HepG2 (cell line): ENCODE measurements around the gene USP24. TPM values are rescaled to one million over a fixed set of nuclear protein-coding genes. Genes with fewer than 3 reads are reported as not detected.

Experiments
- ATF5 ChIP-seq: sonication (generic); formaldehyde crosslinking; IDR thresholded peaks from 2 replicates; pipeline ENCODE4 v1.4.0; 2020; ENCODE audit warnings: mild to moderate bottlenecking, low read depth, missing genetic modification reagents
- BCLAF1 ChIP-seq: fragments of 450-650 bp; IDR thresholded peaks from 2 replicates; pipeline ENCODE4 v1.6.1; 2017; ENCODE audit warnings: mild to moderate bottlenecking
- EEA1 ChIP-seq: sonication (generic); formaldehyde crosslinking; IDR thresholded peaks from 2 replicates; pipeline ENCODE4 v1.5.1; 2020; ENCODE audit warnings: mild to moderate bottlenecking, missing genetic modification reagents, borderline replicate concordance
- FOXO4 ChIP-seq: sonication (generic); formaldehyde crosslinking; conservative IDR thresholded peaks from 2 replicates; pipeline ENCODE4 v1.8.1; 2023; ENCODE audit warnings: missing genetic modification reagents
- HCFC1 ChIP-seq: fragments of 150-350 bp; IDR thresholded peaks from 2 replicates; pipeline ENCODE4 v1.6.1; 2014; ENCODE audit warnings: low read depth, low read length
- JUNB ChIP-seq: sonication (generic); formaldehyde crosslinking; IDR thresholded peaks from 2 replicates; pipeline ENCODE4 v1.8.0; 2022; ENCODE audit warnings: missing genetic modification reagents, mild to moderate bottlenecking, borderline replicate concordance
- JUND ChIP-seq: sonication (generic); formaldehyde crosslinking; IDR thresholded peaks from 2 replicates; pipeline ENCODE4 v1.8.0; 2022; ENCODE audit warnings: mild to moderate bottlenecking, missing genetic modification reagents
- LBX2 ChIP-seq: sonication (generic); formaldehyde crosslinking; IDR thresholded peaks from 2 replicates; pipeline ENCODE4 v1.5.0; 2020; ENCODE audit warnings: missing genetic modification reagents, mild to moderate bottlenecking, borderline replicate concordance
- SRF ChIP-seq: IDR thresholded peaks from 2 replicates; pipeline ENCODE4 v1.6.1; 2011; ENCODE audit warnings: mild to moderate bottlenecking, low read depth, low read length, moderate library complexity
- THRA ChIP-seq: sonication (generic); formaldehyde crosslinking; IDR thresholded peaks from 2 replicates; pipeline ENCODE4 v1.4.0; 2020; ENCODE audit warnings: missing genetic modification reagents, borderline replicate concordance
- TSC22D2 ChIP-seq: sonication (generic); formaldehyde crosslinking; IDR thresholded peaks from 2 replicates; pipeline ENCODE4 v1.5.1; 2020; ENCODE audit warnings: missing genetic modification reagents, mild to moderate bottlenecking, borderline replicate concordance
- ZMYM3 ChIP-seq: sonication (generic); formaldehyde crosslinking; IDR thresholded peaks from 2 replicates; pipeline ENCODE4 v1.5.1; 2020; ENCODE audit warnings: mild to moderate bottlenecking, missing genetic modification reagents
- ZNF296 ChIP-seq: sonication (generic); formaldehyde crosslinking; conservative IDR thresholded peaks from 2 replicates; pipeline ENCODE4 v1.5.0; 2020; ENCODE audit warnings: mild to moderate bottlenecking, missing genetic modification reagents
- ZNF547 ChIP-seq: sonication (generic); formaldehyde crosslinking; IDR thresholded peaks from 2 replicates; pipeline ENCODE4 v1.5.1; 2020; ENCODE audit warnings: mild to moderate bottlenecking, missing genetic modification reagents
- ZNF678 ChIP-seq: sonication (generic); formaldehyde crosslinking; IDR thresholded peaks from 2 replicates; pipeline ENCODE4 v1.4.0; 2020; ENCODE audit warnings: mild to moderate bottlenecking, missing genetic modification reagents
- polyA plus RNA-seq, 8 experiments: library from polyadenylated mRNA; depleted of rRNA in 3 of 8; stranded (reverse) in 7 of 8; unstranded in 1 of 8; fragments of >200 nt; fragmentation: Illumina TruSeq in 4 of 8; extraction: Trizol in 4 of 8; gene quantifications; 2 replicates each; pipeline versions ENCODE4 v1.2.1 to v1.2.3, GENCODE V29; 2011 to 2016; ENCODE audit warnings: low read depth in 4 of 8, missing spikeins in 1 of 8, mixed read lengths in 1 of 8; ENCODE audit not compliant: insufficient read depth in 1 of 8
- total RNA-seq, 5 experiments: library from RNA; depleted of rRNA; stranded (reverse); fragments of >200 nt; fragmentation: Illumina TruSeq; extraction: Trizol; gene quantifications; 2 replicates each; pipeline ENCODE4 v1.2.3, GENCODE V29; 2016; ENCODE audit warnings: low read depth in 1 of 5
- TF ChIP-seq, protein P1 (sequence below): sonication (generic); formaldehyde crosslinking; IDR thresholded peaks from 2 replicates; pipeline ENCODE4 v1.4.0; 2020; ENCODE audit warnings: missing genetic modification reagents, mild to moderate bottlenecking, borderline replicate concordance
- TF ChIP-seq, protein P2 (sequence below): sonication (generic); formaldehyde crosslinking; IDR thresholded peaks from 2 replicates; pipeline ENCODE4 v1.4.0; 2020; ENCODE audit warnings: missing genetic modification reagents

Gene USP24
- total and polyA plus RNA-seq, 2 of the 13 experiments (the other 11 are each of a cell fraction or from before 2014, with no cell fraction given) = 18.8 to 47.6 TPM

GRCh38 chr1:55053265-55053954 is 161.8 kb downstream of the USP24 start (continued):
- TF ChIP-seq, protein P1, sequence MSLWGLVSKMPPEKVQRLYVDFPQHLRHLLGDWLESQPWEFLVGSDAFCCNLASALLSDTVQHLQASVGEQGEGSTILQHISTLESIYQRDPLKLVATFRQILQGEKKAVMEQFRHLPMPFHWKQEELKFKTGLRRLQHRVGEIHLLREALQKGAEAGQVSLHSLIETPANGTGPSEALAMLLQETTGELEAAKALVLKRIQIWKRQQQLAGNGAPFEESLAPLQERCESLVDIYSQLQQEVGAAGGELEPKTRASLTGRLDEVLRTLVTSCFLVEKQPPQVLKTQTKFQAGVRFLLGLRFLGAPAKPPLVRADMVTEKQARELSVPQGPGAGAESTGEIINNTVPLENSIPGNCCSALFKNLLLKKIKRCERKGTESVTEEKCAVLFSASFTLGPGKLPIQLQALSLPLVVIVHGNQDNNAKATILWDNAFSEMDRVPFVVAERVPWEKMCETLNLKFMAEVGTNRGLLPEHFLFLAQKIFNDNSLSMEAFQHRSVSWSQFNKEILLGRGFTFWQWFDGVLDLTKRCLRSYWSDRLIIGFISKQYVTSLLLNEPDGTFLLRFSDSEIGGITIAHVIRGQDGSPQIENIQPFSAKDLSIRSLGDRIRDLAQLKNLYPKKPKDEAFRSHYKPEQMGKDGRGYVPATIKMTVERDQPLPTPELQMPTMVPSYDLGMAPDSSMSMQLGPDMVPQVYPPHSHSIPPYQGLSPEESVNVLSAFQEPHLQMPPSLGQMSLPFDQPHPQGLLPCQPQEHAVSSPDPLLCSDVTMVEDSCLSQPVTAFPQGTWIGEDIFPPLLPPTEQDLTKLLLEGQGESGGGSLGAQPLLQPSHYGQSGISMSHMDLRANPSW (CRISPR knock-in tag) = no peak
- no peak for TF ChIP-seq THRA (CRISPR knock-in tag)
- no peak for TF ChIP-seq HCFC1
- no peak for TF ChIP-seq LBX2
- TF ChIP-seq EEA1 (CRISPR knock-in tag) = no peak
- 0 out of 2 replicates have a peak, but pooled peaks have one; percentile 22 for TF ChIP-seq ZNF296 (CRISPR knock-in tag)
- no peak for TF ChIP-seq ATF5 (CRISPR knock-in tag)
- TF ChIP-seq BCLAF1 = no peak
- TF ChIP-seq ZNF547 (CRISPR knock-in tag) = no peak
- TF ChIP-seq JUNB (CRISPR knock-in tag) = no peak
- no peak for TF ChIP-seq FOXO4 (CRISPR knock-in tag)
- peak; percentile 26; the same call in 1 of the 2 replicates for TF ChIP-seq ZMYM3
- no peak for TF ChIP-seq SRF
- no peak for TF ChIP-seq TSC22D2 (CRISPR knock-in tag)
- no peak for TF ChIP-seq JUND (CRISPR knock-in tag)
- TF ChIP-seq, protein P2, sequence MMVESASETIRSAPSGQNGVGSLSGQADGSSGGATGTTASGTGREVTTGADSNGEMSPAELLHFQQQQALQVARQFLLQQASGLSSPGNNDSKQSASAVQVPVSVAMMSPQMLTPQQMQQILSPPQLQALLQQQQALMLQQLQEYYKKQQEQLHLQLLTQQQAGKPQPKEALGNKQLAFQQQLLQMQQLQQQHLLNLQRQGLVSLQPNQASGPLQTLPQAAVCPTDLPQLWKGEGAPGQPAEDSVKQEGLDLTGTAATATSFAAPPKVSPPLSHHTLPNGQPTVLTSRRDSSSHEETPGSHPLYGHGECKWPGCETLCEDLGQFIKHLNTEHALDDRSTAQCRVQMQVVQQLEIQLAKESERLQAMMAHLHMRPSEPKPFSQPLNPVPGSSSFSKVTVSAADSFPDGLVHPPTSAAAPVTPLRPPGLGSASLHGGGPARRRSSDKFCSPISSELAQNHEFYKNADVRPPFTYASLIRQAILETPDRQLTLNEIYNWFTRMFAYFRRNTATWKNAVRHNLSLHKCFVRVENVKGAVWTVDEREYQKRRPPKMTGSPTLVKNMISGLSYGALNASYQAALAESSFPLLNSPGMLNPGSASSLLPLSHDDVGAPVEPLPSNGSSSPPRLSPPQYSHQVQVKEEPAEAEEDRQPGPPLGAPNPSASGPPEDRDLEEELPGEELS (CRISPR knock-in tag) = no peak
- no peak for TF ChIP-seq ZNF678 (CRISPR knock-in tag)
